Measurements from ENCODE around the gene FZD10.

DNA sequence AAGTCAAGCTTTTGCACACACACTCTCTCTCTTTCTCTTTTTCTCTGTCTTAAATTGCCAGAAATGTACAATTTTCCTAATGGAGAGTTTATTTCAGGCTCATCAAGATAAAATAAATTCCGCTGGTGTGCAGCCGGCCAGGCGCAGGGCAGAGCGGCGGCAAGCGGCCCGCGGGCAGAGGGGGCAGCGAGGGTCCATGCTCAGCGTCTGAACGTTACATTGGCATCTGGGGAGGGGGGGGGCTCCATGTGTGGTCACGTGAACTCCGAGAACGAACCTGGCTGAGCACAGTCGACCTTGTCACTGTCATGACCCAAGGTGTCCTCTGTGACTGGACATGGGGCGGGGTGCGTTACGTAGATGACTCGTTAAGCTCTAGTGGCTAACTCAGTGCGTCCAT is 23.8 kb upstream of the FZD10 start:
- TF ChIP-seq, protein P1, sequence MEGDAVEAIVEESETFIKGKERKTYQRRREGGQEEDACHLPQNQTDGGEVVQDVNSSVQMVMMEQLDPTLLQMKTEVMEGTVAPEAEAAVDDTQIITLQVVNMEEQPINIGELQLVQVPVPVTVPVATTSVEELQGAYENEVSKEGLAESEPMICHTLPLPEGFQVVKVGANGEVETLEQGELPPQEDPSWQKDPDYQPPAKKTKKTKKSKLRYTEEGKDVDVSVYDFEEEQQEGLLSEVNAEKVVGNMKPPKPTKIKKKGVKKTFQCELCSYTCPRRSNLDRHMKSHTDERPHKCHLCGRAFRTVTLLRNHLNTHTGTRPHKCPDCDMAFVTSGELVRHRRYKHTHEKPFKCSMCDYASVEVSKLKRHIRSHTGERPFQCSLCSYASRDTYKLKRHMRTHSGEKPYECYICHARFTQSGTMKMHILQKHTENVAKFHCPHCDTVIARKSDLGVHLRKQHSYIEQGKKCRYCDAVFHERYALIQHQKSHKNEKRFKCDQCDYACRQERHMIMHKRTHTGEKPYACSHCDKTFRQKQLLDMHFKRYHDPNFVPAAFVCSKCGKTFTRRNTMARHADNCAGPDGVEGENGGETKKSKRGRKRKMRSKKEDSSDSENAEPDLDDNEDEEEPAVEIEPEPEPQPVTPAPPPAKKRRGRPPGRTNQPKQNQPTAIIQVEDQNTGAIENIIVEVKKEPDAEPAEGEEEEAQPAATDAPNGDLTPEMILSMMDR (IDR thresholded peaks at IDR 0.05; ENCODE audit: low read length), result no peak
- TF ChIP-seq EZH2 (optimal IDR thresholded peaks at IDR 0.05; ENCODE audit: low read depth, low read length), result no peak

Measured in MM.1S (cell line).